GM12891 (cell line): ENCODE results near the gene CDKN2B.

Experiments used
- POLR2A ChIP-seq: IDR thresholded peaks from 2 replicates; pipeline ENCODE4 v1.6.1; 2011; ENCODE audit warnings: low read depth, low read length, control low read depth
- TAF1 ChIP-seq: IDR thresholded peaks from 2 replicates; pipeline ENCODE4 v1.6.1; 2011; ENCODE audit warnings: low read depth, low read length, control low read depth

DNA sequence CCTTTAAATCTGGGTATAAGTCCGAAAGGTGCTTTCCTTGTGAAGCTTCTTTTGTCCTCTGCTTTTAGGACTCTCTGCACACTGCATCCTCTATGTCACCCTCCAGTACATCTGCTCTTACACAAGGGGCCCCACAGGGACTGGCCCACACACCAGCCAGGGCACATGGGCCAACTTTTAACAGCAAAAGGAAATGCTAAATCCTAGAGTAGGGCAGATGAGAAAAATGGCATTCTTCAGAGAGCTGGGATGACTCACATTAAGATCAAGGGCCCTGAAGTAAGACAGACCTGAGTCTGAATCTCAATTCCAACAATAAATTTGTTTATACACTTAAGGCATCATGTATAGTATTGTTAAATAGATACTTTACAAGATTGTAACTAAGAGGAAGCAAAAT is 40.3 kb upstream of the CDKN2B start:
- TF ChIP-seq POLR2A (no peak), TAF1 (no peak)
